Measurements from ENCODE around the gene PGBD1. TPM values are rescaled to one million over a fixed set of nuclear protein-coding genes. Genes with fewer than 3 reads are reported as not detected.

The PGBD1 gene
- total and polyA plus RNA-seq, 2 of the 13 experiments (the other 11 are each of a cell fraction or from before 2014, with no cell fraction given): 3.6 to 6.9 TPM

DNA sequence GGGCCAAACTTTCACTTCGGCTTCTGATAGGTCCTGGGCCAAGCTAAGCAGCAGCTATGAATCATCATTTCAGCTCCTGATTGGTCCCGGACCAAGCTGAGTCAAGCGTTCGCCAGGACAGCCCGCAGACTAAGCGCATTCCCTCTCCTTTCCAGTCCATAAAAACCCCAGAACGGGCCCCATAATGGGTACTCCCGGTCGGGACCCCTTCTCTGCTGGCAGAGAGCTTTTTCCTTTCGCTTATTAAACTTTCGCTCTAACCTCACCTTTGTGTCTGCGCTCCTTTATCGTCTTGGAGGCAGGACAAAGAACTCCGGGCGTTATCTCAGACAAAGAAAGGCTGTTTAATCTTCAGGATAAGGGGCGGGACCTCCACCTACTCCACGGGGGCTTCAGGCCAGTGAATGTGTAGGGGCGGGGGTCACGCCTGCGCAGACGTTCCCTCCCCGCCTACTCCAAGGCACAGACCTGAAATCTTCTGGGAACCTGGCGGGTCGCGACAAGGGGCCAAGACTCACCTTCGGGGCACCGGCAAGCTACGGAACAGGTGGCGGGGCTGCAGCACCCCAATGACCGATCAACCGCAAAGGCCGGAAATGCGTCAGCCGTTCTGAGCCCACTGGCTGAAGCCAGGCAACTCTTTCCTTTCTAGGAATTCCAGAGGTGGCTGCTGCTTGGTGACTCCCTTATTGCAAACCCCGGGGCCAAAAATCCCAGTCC, 54.4 kb downstream of the PGBD1 start, which contains the start of gene ZSCAN31 (continued):
- TF ChIP-seq, protein P1, sequence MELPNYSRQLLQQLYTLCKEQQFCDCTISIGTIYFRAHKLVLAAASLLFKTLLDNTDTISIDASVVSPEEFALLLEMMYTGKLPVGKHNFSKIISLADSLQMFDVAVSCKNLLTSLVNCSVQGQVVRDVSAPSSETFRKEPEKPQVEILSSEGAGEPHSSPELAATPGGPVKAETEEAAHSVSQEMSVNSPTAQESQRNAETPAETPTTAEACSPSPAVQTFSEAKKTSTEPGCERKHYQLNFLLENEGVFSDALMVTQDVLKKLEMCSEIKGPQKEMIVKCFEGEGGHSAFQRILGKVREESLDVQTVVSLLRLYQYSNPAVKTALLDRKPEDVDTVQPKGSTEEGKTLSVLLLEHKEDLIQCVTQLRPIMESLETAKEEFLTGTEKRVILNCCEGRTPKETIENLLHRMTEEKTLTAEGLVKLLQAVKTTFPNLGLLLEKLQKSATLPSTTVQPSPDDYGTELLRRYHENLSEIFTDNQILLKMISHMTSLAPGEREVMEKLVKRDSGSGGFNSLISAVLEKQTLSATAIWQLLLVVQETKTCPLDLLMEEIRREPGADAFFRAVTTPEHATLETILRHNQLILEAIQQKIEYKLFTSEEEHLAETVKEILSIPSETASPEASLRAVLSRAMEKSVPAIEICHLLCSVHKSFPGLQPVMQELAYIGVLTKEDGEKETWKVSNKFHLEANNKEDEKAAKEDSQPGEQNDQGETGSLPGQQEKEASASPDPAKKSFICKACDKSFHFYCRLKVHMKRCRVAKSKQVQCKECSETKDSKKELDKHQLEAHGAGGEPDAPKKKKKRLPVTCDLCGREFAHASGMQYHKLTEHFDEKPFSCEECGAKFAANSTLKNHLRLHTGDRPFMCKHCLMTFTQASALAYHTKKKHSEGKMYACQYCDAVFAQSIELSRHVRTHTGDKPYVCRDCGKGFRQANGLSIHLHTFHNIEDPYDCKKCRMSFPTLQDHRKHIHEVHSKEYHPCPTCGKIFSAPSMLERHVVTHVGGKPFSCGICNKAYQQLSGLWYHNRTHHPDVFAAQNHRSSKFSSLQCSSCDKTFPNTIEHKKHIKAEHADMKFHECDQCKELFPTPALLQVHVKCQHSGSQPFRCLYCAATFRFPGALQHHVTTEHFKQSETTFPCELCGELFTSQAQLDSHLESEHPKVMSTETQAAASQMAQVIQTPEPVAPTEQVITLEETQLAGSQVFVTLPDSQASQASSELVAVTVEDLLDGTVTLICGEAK (IDR thresholded peaks at IDR 0.05): no peak
- TF ChIP-seq, protein P1 (CRISPR knock-in tag; IDR thresholded peaks at IDR 0.05): peak; percentile 79; the same call in 1 of the 2 replicates
- TF ChIP-seq MTF2 (CRISPR knock-in tag; IDR thresholded peaks at IDR 0.05; ENCODE audit: borderline replicate concordance): 0 out of 2 replicates have a peak, but pooled peaks have one; percentile 17
- TF ChIP-seq ZNF883 (CRISPR knock-in tag; IDR thresholded peaks at IDR 0.05; ENCODE audit: not compliant biosample characterization): peak; percentile 21
- TF ChIP-seq, protein P2, sequence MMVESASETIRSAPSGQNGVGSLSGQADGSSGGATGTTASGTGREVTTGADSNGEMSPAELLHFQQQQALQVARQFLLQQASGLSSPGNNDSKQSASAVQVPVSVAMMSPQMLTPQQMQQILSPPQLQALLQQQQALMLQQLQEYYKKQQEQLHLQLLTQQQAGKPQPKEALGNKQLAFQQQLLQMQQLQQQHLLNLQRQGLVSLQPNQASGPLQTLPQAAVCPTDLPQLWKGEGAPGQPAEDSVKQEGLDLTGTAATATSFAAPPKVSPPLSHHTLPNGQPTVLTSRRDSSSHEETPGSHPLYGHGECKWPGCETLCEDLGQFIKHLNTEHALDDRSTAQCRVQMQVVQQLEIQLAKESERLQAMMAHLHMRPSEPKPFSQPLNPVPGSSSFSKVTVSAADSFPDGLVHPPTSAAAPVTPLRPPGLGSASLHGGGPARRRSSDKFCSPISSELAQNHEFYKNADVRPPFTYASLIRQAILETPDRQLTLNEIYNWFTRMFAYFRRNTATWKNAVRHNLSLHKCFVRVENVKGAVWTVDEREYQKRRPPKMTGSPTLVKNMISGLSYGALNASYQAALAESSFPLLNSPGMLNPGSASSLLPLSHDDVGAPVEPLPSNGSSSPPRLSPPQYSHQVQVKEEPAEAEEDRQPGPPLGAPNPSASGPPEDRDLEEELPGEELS (CRISPR knock-in tag; IDR thresholded peaks at IDR 0.05): no peak; the same call in 1 of the 2 replicates
- TF ChIP-seq ATM (IDR thresholded peaks at IDR 0.05; ENCODE audit: borderline replicate concordance): no peak
- no peak; the same call in 1 of the 2 replicates for TF ChIP-seq ZSCAN9 (CRISPR knock-in tag; IDR thresholded peaks at IDR 0.05; ENCODE audit: borderline replicate concordance)
- TF ChIP-seq MEIS2 (CRISPR knock-in tag; IDR thresholded peaks at IDR 0.05): peak; percentile 84; the same call in 1 of the 2 replicates
- no peak; the same call in 1 of the 2 replicates for TF ChIP-seq ZNF232 (CRISPR knock-in tag; IDR thresholded peaks at IDR 0.05; ENCODE audit: borderline replicate concordance)
- peak; percentile 40 for TF ChIP-seq TBL1XR1 (IDR thresholded peaks at IDR 0.05; ENCODE audit: borderline replicate concordance, low read length, partially characterized antibody)
- TF ChIP-seq PAX8 (CRISPR knock-in tag; IDR thresholded peaks at IDR 0.05; ENCODE audit: borderline replicate concordance): no peak
- peak; percentile 38; the same call in 1 of the 2 replicates for TF ChIP-seq ZNF746 (CRISPR knock-in tag; IDR thresholded peaks at IDR 0.05)
- TF ChIP-seq, protein P3, sequence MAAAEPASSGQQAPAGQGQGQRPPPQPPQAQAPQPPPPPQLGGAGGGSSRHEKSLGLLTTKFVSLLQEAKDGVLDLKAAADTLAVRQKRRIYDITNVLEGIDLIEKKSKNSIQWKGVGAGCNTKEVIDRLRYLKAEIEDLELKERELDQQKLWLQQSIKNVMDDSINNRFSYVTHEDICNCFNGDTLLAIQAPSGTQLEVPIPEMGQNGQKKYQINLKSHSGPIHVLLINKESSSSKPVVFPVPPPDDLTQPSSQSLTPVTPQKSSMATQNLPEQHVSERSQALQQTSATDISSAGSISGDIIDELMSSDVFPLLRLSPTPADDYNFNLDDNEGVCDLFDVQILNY (CRISPR knock-in tag; conservative IDR thresholded peaks at IDR 0.05): no peak; the same call in 1 of the 2 replicates
- peak; percentile 91 for TF ChIP-seq ZNF224 (CRISPR knock-in tag; IDR thresholded peaks at IDR 0.05)
- no peak for TF ChIP-seq HNRNPUL1 (IDR thresholded peaks at IDR 0.05; ENCODE audit: low read depth, low read length)
- TF ChIP-seq, protein P4, sequence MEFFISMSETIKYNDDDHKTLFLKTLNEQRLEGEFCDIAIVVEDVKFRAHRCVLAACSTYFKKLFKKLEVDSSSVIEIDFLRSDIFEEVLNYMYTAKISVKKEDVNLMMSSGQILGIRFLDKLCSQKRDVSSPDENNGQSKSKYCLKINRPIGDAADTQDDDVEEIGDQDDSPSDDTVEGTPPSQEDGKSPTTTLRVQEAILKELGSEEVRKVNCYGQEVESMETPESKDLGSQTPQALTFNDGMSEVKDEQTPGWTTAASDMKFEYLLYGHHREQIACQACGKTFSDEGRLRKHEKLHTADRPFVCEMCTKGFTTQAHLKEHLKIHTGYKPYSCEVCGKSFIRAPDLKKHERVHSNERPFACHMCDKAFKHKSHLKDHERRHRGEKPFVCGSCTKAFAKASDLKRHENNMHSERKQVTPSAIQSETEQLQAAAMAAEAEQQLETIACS (CRISPR knock-in tag; IDR thresholded peaks at IDR 0.05): no peak

Measured in HepG2 (cell line).